HepG2 (cell line): Measurements from ENCODE around the gene KLC3. TPM values are rescaled to one million over a fixed set of nuclear protein-coding genes. Genes with fewer than 3 reads are reported as not detected.

Experiments used
- ATAC-seq: fragments of 200-7000 bp; cut with Tn5 transposase; 3 replicates; pipeline ENCODE4 v1.9.1; 2020; ENCODE audit warnings: mild to moderate bottlenecking, moderate library complexity
- BruUV-seq: library from RNA; stranded (reverse); fragments of 400-500 nt; replicated peaks from 2 replicates; lab custom pipeline; 2021; lab: Mats Ljungman, UMichigan
- CTCF ChIA-PET: fragments of 300-600 bp; formaldehyde crosslinking; extraction: SDS; loops from one replicate; lab custom pipeline; 2021; ENCODE audit warnings: low total read pairs, inconsistent platforms, low intra/inter-chr PET ratio; lab: Yijun Ruan, JAX
- POLR2A ChIA-PET: fragments of 350-600 bp; sonication (Branson Sonifier 250); formaldehyde crosslinking; loops from one replicate; lab custom pipeline; 2020; ENCODE audit warnings: antibody characterized with exemption, inconsistent platforms; lab: Yijun Ruan, JAX
- DNase-seq: peaks from one replicate; pipeline ENCODE4 v3.0.0-alpha.2; 2015; ENCODE audit warnings: low spot score
- FAIRE-seq: peaks from 3 replicates; lab custom pipeline; 2011; peaks lifted over from hg19 to GRCh38; lab: Jason Lieb, UNC
- H2AFZ ChIP-seq: one replicate; pipeline ENCODE4 v1.6.1; 2011; ENCODE audit warnings: low read length, inconsistent platforms
- H3K27ac ChIP-seq: fragments of 300-600 bp; 3 replicates; pipeline ENCODE4 v1.8.0; 2011; ENCODE audit warnings: mixed run types, mild to moderate bottlenecking, mixed read lengths, low read length, inconsistent platforms; ENCODE audit not compliant: insufficient read depth; ENCODE audit errors: extremely low read length
- H3K27me3 ChIP-seq, 2 experiments: fragments of 200-600 bp in 1 of 2; 2 replicates in 1 of 2; 3 replicates in 1 of 2; pipeline versions ENCODE4 v1.6.0 to v1.8.0; 2011; ENCODE audit warnings: low read length in 2 of 2, mild to moderate bottlenecking in 2 of 2, moderate library complexity in 2 of 2, inconsistent platforms in 1 of 2; ENCODE audit not compliant: insufficient read depth in 2 of 2, control insufficient read depth in 1 of 2
- H3K36me3 ChIP-seq, 2 experiments: fragments of 200-600 bp in 1 of 2; replicated peaks in 1 of 2; 2 replicates in 1 of 2; 3 replicates in 1 of 2; pipeline versions ENCODE4 v1.5.1 to v1.8.0; 2011; ENCODE audit warnings: low read length in 2 of 2, inconsistent platforms in 1 of 2; ENCODE audit not compliant: insufficient read depth in 2 of 2, control insufficient read depth in 1 of 2
- H3K4me1 ChIP-seq: 2 replicates; pipeline ENCODE4 v1.5.1; 2012; ENCODE audit warnings: low read length, inconsistent platforms; ENCODE audit not compliant: insufficient read depth
- H3K4me2 ChIP-seq: 2 replicates; pipeline ENCODE4 v1.6.0; 2011; ENCODE audit warnings: low read depth, low read length, inconsistent platforms
- H3K4me3 ChIP-seq, 3 experiments: fragments of 200-600 bp in 1 of 3; sonication (generic), shearing (Covaris generic) in 1 of 3; replicated peaks in 1 of 3; 2 replicates each; pipeline ENCODE4 v1.5.1; 2011 to 2016; ENCODE audit warnings: low read length in 3 of 3, inconsistent platforms in 2 of 3, low read depth in 2 of 3, mild to moderate bottlenecking in 2 of 3, control low read depth in 1 of 3, mixed read lengths in 1 of 3; ENCODE audit not compliant: insufficient read depth in 1 of 3
- H3K79me2 ChIP-seq: one replicate; pipeline ENCODE4 v1.6.1; 2011; ENCODE audit warnings: low read length, inconsistent platforms; ENCODE audit not compliant: insufficient read depth
- H3K9ac ChIP-seq: 2 replicates; pipeline ENCODE4 v1.6.0; 2011; ENCODE audit warnings: mild to moderate bottlenecking, low read depth, low read length, inconsistent platforms; ENCODE audit not compliant: insufficient read depth
- H3K9me3 ChIP-seq: 2 replicates; pipeline ENCODE4 v1.5.1; 2012; ENCODE audit warnings: mild to moderate bottlenecking, low read length
- H4K20me1 ChIP-seq: 2 replicates; pipeline ENCODE4 v1.6.0; 2011; ENCODE audit warnings: inconsistent platforms, mild to moderate bottlenecking, low read length, moderate library complexity; ENCODE audit not compliant: insufficient read depth
- AHDC1 ChIP-seq: sonication (generic); formaldehyde crosslinking; IDR thresholded peaks from 2 replicates; pipeline ENCODE4 v1.5.1; 2020; ENCODE audit warnings: mild to moderate bottlenecking, missing genetic modification reagents, borderline replicate concordance
- ARNTL ChIP-seq: sonication (generic); formaldehyde crosslinking; IDR thresholded peaks from 2 replicates; pipeline ENCODE4 v1.4.0; 2020; ENCODE audit warnings: mild to moderate bottlenecking, missing genetic modification reagents
- MBNL3 ChIP-seq: fragments of 250-450 bp; sonication (Bioruptor Pico); conservative IDR thresholded peaks from 2 replicates; pipeline ENCODE4 v1.8.0; 2022; ENCODE audit warnings: mild to moderate bottlenecking, inconsistent platforms
- PLRG1 ChIP-seq: fragments of 450-650 bp; conservative IDR thresholded peaks from 2 replicates; pipeline ENCODE4 v1.6.1; 2016
- RELA ChIP-seq: sonication (generic); formaldehyde crosslinking; IDR thresholded peaks from 2 replicates; pipeline ENCODE4 v1.4.0; 2020; ENCODE audit warnings: missing genetic modification reagents
- TBP ChIP-seq: sonication (generic); formaldehyde crosslinking; IDR thresholded peaks from 2 replicates; pipeline ENCODE4 v1.5.0; 2020; ENCODE audit warnings: missing genetic modification reagents
- ZNF292 ChIP-seq: sonication (generic); formaldehyde crosslinking; IDR thresholded peaks from 2 replicates; pipeline ENCODE4 v1.8.1; 2022; ENCODE audit warnings: mild to moderate bottlenecking, low read depth, missing genetic modification reagents, borderline replicate concordance
- ZNF382 ChIP-seq: sonication (generic); formaldehyde crosslinking; IDR thresholded peaks from 2 replicates; pipeline ENCODE4 v1.5.0; 2020; ENCODE audit warnings: missing genetic modification reagents, mild to moderate bottlenecking, borderline replicate concordance
- ZNF430 ChIP-seq: sonication (generic); formaldehyde crosslinking; IDR thresholded peaks from 2 replicates; pipeline ENCODE4 v1.9.0; 2021; ENCODE audit warnings: mild to moderate bottlenecking, missing genetic modification reagents
- ZNF629 ChIP-seq: sonication (generic); formaldehyde crosslinking; conservative IDR thresholded peaks from 2 replicates; pipeline ENCODE4 v1.5.0; 2020; ENCODE audit warnings: missing genetic modification reagents
- ZNF709 ChIP-seq: sonication (generic); formaldehyde crosslinking; IDR thresholded peaks from 2 replicates; pipeline ENCODE4 v1.5.0; 2020; ENCODE audit warnings: mild to moderate bottlenecking, missing genetic modification reagents
- WGBS: methylation state at CpG from one replicate; pipeline ENCODE4 v1.1.6; 2017; ENCODE audit warnings: low lambda C conversion rate; 5-methylcytosine and 5-hydroxymethylcytosine counted together
- in situ Hi-C: cut with HindIII; loops from 2 replicates; pipeline ENCODE4 v1.10.0; 2017; ENCODE audit warnings: low pct_unique_long_range_greater_than_20kb; ENCODE audit not compliant: extremely low pct_ligation_motif_present
- intact Hi-C: fragments of 100-400 bp; cut with micrococcal nuclease; formaldehyde crosslinking; loops from one replicate; pipeline ENCODE4 v1.10.0; 2022; ENCODE audit not compliant: unreplicated experiment
- polyA plus RNA-seq, 8 experiments: library from polyadenylated mRNA; depleted of rRNA in 3 of 8; stranded (reverse) in 7 of 8; unstranded in 1 of 8; fragments of >200 nt; fragmentation: Illumina TruSeq in 4 of 8; extraction: Trizol in 4 of 8; gene quantifications; 2 replicates each; pipeline versions ENCODE4 v1.2.1 to v1.2.3, GENCODE V29; 2011 to 2016; ENCODE audit warnings: low read depth in 4 of 8, missing spikeins in 1 of 8, mixed read lengths in 1 of 8; ENCODE audit not compliant: insufficient read depth in 1 of 8
- total RNA-seq, 5 experiments: library from RNA; depleted of rRNA; stranded (reverse); fragments of >200 nt; fragmentation: Illumina TruSeq; extraction: Trizol; gene quantifications; 2 replicates each; pipeline ENCODE4 v1.2.3, GENCODE V29; 2016; ENCODE audit warnings: low read depth in 1 of 5
- TF ChIP-seq, protein P1 (sequence below): sonication (generic); formaldehyde crosslinking; IDR thresholded peaks from 2 replicates; pipeline ENCODE4 v1.4.0; 2020; ENCODE audit warnings: missing genetic modification reagents

The KLC3 gene
- total and polyA plus RNA-seq, 2 of the 13 experiments (the other 11 are each of a cell fraction or from before 2014, with no cell fraction given): 0.13 TPM; not detected in 1

DNA sequence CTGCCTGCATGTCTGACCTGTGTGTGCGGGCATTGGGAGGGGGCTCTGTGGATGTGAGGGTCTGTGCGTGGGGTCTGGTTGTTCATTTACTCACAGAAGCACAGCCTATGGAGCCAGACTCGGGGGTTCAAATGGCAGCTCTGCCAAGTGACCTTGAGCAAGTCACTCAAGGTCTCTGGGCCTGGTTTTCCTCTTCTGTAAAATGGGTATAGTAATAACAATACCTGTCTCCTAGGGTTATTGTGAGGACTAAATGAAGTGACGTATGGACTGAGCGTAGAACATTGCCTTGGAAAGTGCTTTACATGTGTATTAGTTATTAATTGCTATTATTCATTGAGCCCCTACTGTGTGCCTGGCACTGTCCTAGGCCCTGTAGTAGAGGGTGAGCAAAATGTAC is 42.3 kb upstream of the KLC3 start:
- H4K20me1 ChIP-seq: no peaks in the 10 kb centered on the region
- H3K27ac ChIP-seq: no peak overlapping the region
- no peak for ATAC-seq
- DNase-seq: no peak
- 94% methylated on average over 5 of the region's 5 CpGs for WGBS
- no peak for FAIRE-seq
- peaks cover 10% of the 10 kb centered on the region; the same call in 1 of the 2 replicates for H3K4me1 ChIP-seq
- POLR2A ChIA-PET: interaction anchor here (0.7 kb wide), 1 partner anchor 1530 kb away, joined by 3 read pairs; no protein-coding TSS in a partner anchor
- no peak overlapping the region for H3K4me2 ChIP-seq
- in situ Hi-C loops (no loop called here), intact Hi-C loops (no loop called here)
- no TSS peak for BruUV-seq
- no peaks in the 10 kb centered on the region for H3K27me3 ChIP-seq
- H3K9ac ChIP-seq: no peak overlapping the region
- no peaks in the 10 kb centered on the region for H3K79me2 ChIP-seq
- CTCF ChIA-PET: no interaction called here
- no peak overlapping the region for H2AFZ ChIP-seq
- H3K4me3 ChIP-seq: no peak overlapping the region
- TF ChIP-seq TBP (CRISPR knock-in tag) (no peak), ZNF629 (CRISPR knock-in tag) (peak; percentile 80)
- peaks cover 6 to 24% of the 10 kb centered on the region in 2 experiments; a peak in 4 of 5 replicates for H3K36me3 ChIP-seq
- H3K9me3 ChIP-seq: no peaks in the 10 kb centered on the region

DNA sequence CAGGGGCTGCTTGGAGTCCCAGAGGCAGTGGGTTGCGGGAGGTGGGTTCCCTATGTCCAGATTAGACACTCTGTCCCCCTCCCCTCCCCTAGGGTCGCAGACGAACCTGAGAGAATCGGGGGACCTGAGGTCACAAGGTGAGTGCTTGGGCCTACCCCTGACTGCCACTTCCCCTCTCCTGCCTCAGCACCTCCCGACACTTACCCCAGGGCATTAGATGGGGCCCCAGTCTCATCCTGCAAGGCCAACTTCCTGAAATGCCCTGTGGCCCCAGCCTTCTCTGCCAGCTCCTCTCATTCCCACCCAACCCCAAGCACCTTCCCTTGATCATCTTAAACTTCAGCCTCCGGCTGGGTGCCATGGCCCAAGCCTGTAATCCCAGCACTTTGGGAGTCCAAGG is 40.8 kb upstream of the KLC3 start:
- FAIRE-seq: no peak
- peaks cover 6 to 20% of the 10 kb centered on the region in 2 experiments; a peak in 4 of 5 replicates for H3K36me3 ChIP-seq
- WGBS: 100% methylated on average over 6 of the region's 6 CpGs
- intact Hi-C loops (no loop called here), in situ Hi-C loops (no loop called here)
- no peaks in the 10 kb centered on the region for H3K27me3 ChIP-seq
- no peak for DNase-seq
- no peak for ATAC-seq
- ChIA-PET POLR2A (no interaction called here), CTCF (no interaction called here)
- no peaks in the 10 kb centered on the region for H4K20me1 ChIP-seq
- no peaks in the 10 kb centered on the region for H3K9me3 ChIP-seq
- H3K4me1 ChIP-seq: peaks cover 6% of the 10 kb centered on the region
- no peak overlapping the region for H3K27ac ChIP-seq
- H3K9ac ChIP-seq: no peak overlapping the region
- H3K4me3 ChIP-seq: no peak overlapping the region
- H3K4me2 ChIP-seq: no peak overlapping the region
- H2AFZ ChIP-seq: no peak overlapping the region
- no peaks in the 10 kb centered on the region for H3K79me2 ChIP-seq
- BruUV-seq: no TSS peak
- TF ChIP-seq PLRG1 (no peak), RELA (no peak), AHDC1 (no peak), MBNL3 (CRISPR knock-in tag) (no peak), ZNF292 (CRISPR knock-in tag) (no peak), ZNF430 (CRISPR knock-in tag) (no peak), ARNTL (CRISPR knock-in tag) (no peak), ZNF382 (CRISPR knock-in tag) (no peak), ZNF709 (CRISPR knock-in tag) (no peak)
- TF ChIP-seq, protein P1, sequence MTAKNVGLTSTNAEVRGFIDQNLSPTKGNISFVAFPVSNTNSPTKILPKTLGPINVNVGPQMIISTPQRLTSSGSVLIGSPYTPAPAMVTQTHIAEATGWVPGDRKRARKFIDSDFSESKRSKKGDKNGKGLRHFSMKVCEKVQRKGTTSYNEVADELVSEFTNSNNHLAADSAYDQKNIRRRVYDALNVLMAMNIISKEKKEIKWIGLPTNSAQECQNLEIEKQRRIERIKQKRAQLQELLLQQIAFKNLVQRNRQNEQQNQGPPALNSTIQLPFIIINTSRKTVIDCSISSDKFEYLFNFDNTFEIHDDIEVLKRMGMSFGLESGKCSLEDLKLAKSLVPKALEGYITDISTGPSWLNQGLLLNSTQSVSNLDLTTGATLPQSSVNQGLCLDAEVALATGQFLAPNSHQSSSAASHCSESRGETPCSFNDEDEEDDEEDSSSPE (CRISPR knock-in tag): no peak
